GM12801 (cell line): ENCODE results near the gene GINS3.

Source experiments
- TF ChIP-seq, protein P1 (sequence below): IDR thresholded peaks from one replicate; pipeline ENCODE4 v1.5.1; 2011; ENCODE audit warnings: control low read depth; ENCODE audit not compliant: insufficient read length; ENCODE audit errors: extremely low read depth

The GINS3 gene

DNA sequence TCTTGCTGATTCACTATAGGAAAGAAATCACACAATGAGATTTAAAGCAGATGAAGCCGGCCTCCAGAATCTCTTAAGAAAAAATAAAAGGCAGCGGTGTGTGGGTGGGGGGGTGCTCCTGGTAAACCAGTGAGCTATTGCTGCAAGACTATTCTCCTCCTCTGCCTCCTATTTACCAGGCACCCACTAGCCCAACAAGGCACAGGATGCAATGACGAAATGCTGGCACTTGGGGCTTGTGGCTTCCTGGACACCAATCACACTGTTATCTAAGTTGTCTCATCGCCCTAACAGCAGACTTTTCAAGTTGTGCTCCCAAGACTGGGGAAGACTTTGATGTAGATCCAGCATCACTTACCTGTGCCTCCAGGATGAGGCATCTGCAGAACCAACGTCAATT, 57.5 kb downstream of the GINS3 start:
- TF ChIP-seq, protein P1, sequence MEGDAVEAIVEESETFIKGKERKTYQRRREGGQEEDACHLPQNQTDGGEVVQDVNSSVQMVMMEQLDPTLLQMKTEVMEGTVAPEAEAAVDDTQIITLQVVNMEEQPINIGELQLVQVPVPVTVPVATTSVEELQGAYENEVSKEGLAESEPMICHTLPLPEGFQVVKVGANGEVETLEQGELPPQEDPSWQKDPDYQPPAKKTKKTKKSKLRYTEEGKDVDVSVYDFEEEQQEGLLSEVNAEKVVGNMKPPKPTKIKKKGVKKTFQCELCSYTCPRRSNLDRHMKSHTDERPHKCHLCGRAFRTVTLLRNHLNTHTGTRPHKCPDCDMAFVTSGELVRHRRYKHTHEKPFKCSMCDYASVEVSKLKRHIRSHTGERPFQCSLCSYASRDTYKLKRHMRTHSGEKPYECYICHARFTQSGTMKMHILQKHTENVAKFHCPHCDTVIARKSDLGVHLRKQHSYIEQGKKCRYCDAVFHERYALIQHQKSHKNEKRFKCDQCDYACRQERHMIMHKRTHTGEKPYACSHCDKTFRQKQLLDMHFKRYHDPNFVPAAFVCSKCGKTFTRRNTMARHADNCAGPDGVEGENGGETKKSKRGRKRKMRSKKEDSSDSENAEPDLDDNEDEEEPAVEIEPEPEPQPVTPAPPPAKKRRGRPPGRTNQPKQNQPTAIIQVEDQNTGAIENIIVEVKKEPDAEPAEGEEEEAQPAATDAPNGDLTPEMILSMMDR, result no peak

DNA sequence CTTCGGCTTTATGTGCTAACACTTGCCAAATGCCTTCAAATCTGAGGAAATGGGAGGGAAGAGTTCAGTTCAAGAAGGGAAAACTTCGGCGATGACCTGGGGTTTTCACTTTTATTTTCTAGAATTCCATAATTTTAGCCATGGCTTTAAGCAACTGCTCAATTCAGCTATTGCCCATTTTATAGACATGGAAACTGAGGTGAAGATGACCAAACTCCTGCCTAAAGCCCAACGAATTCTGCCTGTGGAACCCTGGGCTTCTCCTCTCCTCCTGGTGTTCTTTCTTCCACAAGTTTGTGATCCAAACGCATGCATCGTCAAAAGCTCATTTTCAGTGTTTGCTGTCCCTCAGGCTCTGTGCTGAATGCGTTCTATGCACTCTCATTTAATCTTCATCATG, 58.3 kb downstream of the GINS3 start:
- TF ChIP-seq, protein P1, result no peak

DNA sequence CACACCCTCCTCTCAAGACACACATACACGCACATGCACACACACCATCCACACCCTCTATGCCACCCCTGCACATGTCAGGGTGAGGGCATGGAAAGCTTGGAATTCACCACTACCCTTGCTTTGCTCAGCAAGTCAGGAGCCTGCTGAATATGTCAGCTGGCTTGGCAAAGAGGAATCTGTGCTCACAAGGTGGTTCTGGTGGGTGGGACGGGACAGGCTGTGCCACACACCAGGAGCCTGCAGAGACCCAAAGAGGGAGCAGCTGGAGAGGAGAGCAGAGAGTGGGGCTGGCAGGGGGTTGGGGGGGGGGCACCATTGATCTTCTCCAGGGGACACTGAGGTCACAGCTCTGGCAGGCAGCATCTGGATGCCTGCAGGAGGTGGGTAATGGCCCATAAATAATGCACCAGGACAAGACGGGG, 59.0 kb downstream of the GINS3 start:
- TF ChIP-seq, protein P1, result no peak

DNA sequence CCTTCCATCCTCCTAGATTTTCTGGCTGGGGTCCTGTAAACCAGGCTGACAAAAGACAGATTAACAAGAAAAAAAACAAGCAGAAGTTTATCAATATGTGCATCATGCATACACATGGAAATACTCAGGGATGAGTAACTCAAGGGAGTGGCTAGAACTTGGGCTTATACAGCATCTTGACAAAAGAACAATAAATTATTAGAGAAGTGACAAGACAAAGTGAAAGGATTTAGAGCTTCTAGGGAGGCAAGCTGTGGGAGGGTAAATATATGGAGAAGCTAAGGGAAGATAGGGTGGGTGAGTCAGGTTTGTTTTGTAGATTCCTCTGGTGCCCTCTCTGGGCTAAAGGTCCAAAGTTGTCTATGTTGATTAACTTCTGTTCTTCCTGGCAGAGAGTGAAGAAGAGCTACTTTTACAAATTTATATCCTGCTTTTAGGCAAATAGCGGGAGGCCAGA, 59.7 kb downstream of the GINS3 start:
- TF ChIP-seq, protein P1, result no peak

DNA sequence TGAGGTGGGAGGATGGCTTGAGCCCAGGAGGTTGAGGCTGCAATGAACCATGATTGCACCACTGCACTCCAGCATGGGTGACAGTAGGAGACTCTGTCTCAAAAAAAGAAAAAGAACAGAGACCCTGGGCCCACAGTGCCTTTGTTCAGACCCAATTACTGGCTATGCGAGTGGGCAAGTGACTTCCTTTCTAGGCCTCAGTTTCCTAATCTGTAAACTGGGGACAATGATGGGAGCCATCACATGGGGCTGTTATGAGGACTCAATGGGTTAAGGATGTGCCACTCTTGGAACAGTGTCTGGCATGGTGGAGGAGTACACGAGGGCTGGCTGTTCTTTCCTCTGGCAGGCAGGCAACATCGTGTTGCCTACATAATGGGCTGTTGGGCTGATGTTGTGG, 60.4 kb downstream of the GINS3 start:
- TF ChIP-seq, protein P1, result no peak

DNA sequence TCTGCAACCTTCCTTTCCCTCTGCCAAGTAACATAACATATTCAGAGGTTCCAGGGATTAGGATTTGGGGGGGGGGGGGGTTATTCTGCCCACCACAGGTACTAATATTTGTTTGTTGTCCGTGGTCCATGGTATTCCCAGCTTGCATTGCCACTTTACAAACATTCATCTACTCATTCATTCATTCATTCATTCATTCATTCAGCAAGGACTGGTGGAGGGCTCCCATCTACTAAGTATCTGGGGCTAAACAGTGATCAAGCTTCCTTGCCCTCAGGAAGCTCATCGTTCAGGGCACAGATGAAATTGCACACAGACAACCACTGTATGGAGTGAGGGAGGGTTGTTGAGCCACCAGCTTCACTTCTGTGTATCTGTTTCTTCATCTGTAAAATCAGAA, 61.9 kb downstream of the GINS3 start:
- TF ChIP-seq, protein P1, result no peak

DNA sequence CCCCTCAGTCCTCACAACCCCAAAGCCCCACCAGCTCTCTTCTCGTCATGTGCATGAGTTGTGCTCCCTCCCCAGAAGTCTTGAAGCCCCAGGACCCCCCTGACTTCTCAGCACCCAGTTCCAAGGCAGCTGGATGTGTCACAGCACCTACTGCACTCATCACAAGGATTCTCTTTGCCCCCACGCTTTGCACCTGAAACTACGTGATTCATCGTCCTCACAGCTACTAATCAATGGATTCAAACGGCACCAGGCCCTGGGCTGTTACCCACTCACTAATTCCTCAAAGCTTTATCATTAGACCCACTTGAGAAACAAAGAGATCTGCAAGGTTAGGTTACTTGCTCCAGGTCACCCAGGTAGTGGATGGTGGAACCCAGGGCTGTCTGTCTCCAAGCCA, 62.6 kb downstream of the GINS3 start:
- TF ChIP-seq, protein P1, result no peak
